SJSA1 (cell line): ENCODE results near the gene CORO1C. TPM values are rescaled to one million over a fixed set of nuclear protein-coding genes. Genes with fewer than 3 reads are reported as not detected.

Experiments used
- DNase-seq, 2 experiments: peaks; one replicate each; pipeline ENCODE4 v3.0.0-alpha.2; 2015 to 2020; ENCODE audit warnings: low spot score in 2 of 2, low read depth in 1 of 2
- H3K27ac ChIP-seq: fragments of 250-450 bp; sonication (Bioruptor Pico); 2 replicates; pipeline ENCODE4 v1.5.1; 2020; ENCODE audit warnings: mild to moderate bottlenecking, moderate library complexity
- H3K27me3 ChIP-seq: fragments of 250-450 bp; sonication (Bioruptor Pico); replicated peaks from 2 replicates; pipeline ENCODE4 v1.5.1; 2020; ENCODE audit warnings: mild to moderate bottlenecking, moderate library complexity
- H3K36me3 ChIP-seq: fragments of 250-450 bp; sonication (Bioruptor Pico); 2 replicates; pipeline ENCODE4 v1.5.1; 2020; ENCODE audit warnings: mild to moderate bottlenecking
- H3K4me1 ChIP-seq: fragments of 250-450 bp; sonication (Bioruptor Pico); replicated peaks from 2 replicates; pipeline ENCODE4 v1.6.1; 2021; ENCODE audit warnings: mild to moderate bottlenecking
- H3K4me3 ChIP-seq: fragments of 250-450 bp; sonication (Bioruptor Pico); 2 replicates; pipeline ENCODE4 v1.5.1; 2020; ENCODE audit warnings: mild to moderate bottlenecking
- H3K9me3 ChIP-seq: fragments of 250-450 bp; sonication (Bioruptor Pico); replicated peaks from 2 replicates; pipeline ENCODE4 v1.5.1; 2020; ENCODE audit warnings: mild to moderate bottlenecking
- total RNA-seq: library from RNA; depleted of rRNA; stranded (reverse); fragments of >200 nt; shearing (Covaris generic); gene quantifications from 2 replicates; pipeline ENCODE4 v1.2.3, GENCODE V29; 2014

CORO1C gene
- total RNA-seq, 1 experiment from 2014 or later = 136 TPM

- Histone ChIP-seq H3K9me3 (0 out of 2 replicates have a peak, but pooled peaks cover 2% of the 10 kb centered on the region), H3K27ac (no peak overlapping the region), H3K36me3 (peaks cover 45% of the 10 kb centered on the region), H3K4me1 (peaks cover 64% of the 10 kb centered on the region), H3K27me3 (no peaks in the 10 kb centered on the region), H3K4me3 (no peak overlapping the region)
- DNase-seq = no peak
These were observed 4.2 kb downstream of the CORO1C start for GRCh38 chr12:108727161-108727560.

- DNase-seq = no peak
- Histone ChIP-seq H3K27me3 (no peaks in the 10 kb centered on the region), H3K27ac (peak overlapping the region; percentile 92), H3K9me3 (no peaks in the 10 kb centered on the region), H3K36me3 (peaks cover 36% of the 10 kb centered on the region), H3K4me3 (no peak overlapping the region), H3K4me1 (peaks cover 82% of the 10 kb centered on the region)
These were observed 6.5 kb downstream of the CORO1C start for GRCh38 chr12:108724890-108725151.

DNA sequence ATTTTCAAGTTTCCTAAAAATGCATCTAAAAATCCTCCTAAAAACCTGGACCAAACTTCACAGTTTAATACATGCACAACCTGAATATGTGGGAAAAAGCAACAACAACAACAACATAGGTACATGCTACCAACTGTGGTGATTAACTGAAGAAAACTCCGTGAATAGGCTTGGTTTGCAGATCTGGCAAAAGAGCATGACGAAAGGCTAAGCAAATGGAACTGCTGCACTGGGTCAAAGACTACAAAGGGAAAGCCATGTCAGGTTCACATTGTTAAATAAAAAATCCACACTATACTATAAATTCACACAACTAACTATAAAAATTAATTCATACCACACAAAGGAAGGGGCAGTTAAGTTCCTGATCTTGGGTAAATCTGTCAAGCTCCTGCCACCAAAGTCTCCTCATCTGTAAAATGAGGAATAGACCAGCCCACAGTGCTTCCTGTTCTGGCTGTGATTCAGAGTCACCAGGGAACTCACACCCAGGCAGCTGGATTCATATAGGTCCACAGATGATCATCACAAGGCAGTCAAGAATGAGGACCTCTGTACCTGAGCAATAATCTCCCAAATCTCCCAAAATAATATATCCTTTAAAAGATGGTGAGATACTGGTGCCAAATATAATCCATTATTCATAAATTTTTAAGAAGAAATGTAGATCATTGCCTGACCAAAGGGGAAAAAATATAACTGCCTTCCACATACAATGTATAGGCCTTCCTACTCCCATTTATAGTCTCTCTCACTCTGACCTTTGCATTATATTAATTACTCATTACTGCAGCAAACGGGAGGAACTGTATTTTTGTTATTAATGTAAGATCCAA lies 7.0 kb downstream of the CORO1C start:
- no peaks in the 10 kb centered on the region for H3K27me3 ChIP-seq
- DNase-seq = peak in 1 of 2 experiments; percentile 52
- H3K9me3 ChIP-seq = no peaks in the 10 kb centered on the region
- H3K27ac ChIP-seq = peak overlapping the region; percentile 92
- H3K4me3 ChIP-seq = no peak overlapping the region
- peaks cover 85% of the 10 kb centered on the region for H3K4me1 ChIP-seq
- peaks cover 32% of the 10 kb centered on the region for H3K36me3 ChIP-seq

GRCh38 chr12:108722992-108723766 lies 8.1 kb downstream of the CORO1C start:
- peak; percentile 64 to 90 for DNase-seq
- Histone ChIP-seq H3K4me3 (no peak overlapping the region), H3K9me3 (no peaks in the 10 kb centered on the region)

GRCh38 chr12:108722463-108722862 lies 8.9 kb downstream of the CORO1C start:
- Histone ChIP-seq H3K4me3 (no peak overlapping the region), H3K27ac (peak overlapping the region; percentile 92), H3K9me3 (no peaks in the 10 kb centered on the region), H3K36me3 (peaks cover 20% of the 10 kb centered on the region), H3K27me3 (no peaks in the 10 kb centered on the region), H3K4me1 (peaks cover 76% of the 10 kb centered on the region)
- peak in 1 of 2 experiments; percentile 64 for DNase-seq

More at GRCh38 chr12:108722992-108723766, 8.1 kb downstream of the CORO1C start:
- H3K27ac ChIP-seq = peak overlapping the region; percentile 92
- peaks cover 83% of the 10 kb centered on the region for H3K4me1 ChIP-seq
- no peaks in the 10 kb centered on the region for H3K27me3 ChIP-seq
- peaks cover 23% of the 10 kb centered on the region for H3K36me3 ChIP-seq

DNA sequence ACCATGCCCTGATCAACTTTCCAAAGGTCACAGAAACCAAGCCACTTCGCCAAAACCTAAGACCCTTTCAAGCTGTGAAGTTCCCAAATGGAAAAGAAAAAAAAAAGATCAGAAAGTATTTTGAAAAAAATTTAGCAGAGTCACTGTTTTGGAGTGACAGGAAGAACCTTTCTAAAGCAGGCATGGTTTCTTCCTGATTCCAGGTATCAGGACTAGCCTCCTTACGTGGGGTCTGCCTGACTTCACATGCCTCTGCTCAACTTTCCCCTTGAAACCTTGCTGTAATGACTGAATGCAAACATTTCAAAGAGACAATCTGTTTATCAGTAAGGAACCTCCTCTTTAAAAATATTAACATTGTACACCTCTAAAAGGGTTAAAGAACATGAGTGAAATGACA lies 9.5 kb downstream of the CORO1C start:
- H3K4me3 ChIP-seq = no peak overlapping the region
- DNase-seq = no peak
- peaks cover 20% of the 10 kb centered on the region for H3K36me3 ChIP-seq
- H3K27me3 ChIP-seq = no peaks in the 10 kb centered on the region
- H3K4me1 ChIP-seq = peaks cover 71% of the 10 kb centered on the region
- H3K27ac ChIP-seq = peak overlapping the region; percentile 92
- H3K9me3 ChIP-seq = no peaks in the 10 kb centered on the region

DNA sequence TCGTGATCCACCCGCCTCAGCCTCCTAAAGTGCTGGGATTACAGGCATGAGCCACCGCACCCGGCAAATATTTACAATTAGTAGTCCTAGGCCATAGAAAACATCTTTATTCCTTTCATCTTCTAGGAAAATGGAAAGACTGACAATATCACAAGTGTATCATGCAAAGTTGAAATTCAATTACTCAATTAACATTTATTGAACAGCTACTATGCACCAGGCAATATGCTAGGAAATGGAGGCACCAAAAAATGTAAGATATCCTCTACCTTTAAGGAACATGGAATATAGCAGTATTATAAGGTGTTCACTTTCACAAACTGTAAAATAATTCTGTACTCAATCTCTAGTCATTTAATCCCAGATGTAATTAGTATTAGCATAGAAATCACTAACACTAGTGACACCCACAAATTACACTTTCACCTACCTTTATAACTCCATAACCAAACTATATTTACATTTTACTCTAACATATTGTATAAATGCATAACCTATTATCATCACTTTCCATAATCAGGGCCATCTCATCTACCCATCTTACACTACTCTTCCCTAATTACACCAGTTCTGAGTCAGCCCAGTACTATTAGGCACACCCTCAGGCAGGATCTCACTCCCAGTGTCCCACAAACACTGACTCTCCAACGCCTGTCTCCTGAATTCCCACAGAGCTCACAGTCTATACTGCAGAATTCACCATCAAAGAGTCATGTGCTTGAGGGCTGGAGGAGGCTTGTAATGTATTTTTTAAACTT lies 10.4 kb downstream of the CORO1C start:
- Histone ChIP-seq H3K27me3 (no peaks in the 10 kb centered on the region), H3K9me3 (no peaks in the 10 kb centered on the region), H3K36me3 (peaks cover 27% of the 10 kb centered on the region), H3K4me3 (no peak overlapping the region), H3K27ac (peak overlapping the region; percentile 92), H3K4me1 (peaks cover 75% of the 10 kb centered on the region)
- no peak for DNase-seq

- Histone ChIP-seq H3K27me3 (no peaks in the 10 kb centered on the region), H3K4me1 (peaks cover 43% of the 10 kb centered on the region), H3K4me3 (no peak overlapping the region), H3K36me3 (peaks cover 25% of the 10 kb centered on the region), H3K27ac (no peak overlapping the region), H3K9me3 (no peaks in the 10 kb centered on the region)
- DNase-seq = no peak
These were observed 14.1 kb downstream of the CORO1C start for GRCh38 chr12:108717243-108717642.

DNA sequence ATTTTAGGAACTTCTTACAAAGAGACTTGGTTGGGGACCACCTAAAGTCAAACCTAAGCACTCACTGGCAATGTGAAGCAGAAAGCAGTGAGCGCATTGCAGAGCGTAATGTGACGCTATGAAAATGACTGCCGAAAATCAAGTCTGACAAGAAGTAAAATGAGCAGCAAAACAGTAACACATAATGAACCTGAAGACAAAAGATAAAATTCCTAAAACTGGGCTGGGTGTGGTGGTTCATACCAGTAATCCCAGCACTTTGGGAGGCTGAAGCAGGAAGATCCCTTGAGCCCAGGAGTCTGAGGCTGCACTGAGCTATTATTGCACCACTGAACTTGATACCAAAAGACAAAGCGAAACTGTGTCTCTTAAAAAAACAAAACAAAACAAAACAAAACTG lies 16.5 kb downstream of the CORO1C start:
- no peaks in the 10 kb centered on the region for H3K27me3 ChIP-seq
- H3K27ac ChIP-seq = no peak overlapping the region
- H3K4me3 ChIP-seq = no peak overlapping the region
- H3K9me3 ChIP-seq = no peaks in the 10 kb centered on the region
- peaks cover 26% of the 10 kb centered on the region for H3K4me1 ChIP-seq
- no peak for DNase-seq
- H3K36me3 ChIP-seq = peaks cover 30% of the 10 kb centered on the region

- DNase-seq = no peak
- H3K9me3 ChIP-seq = no peaks in the 10 kb centered on the region
- H3K36me3 ChIP-seq = peaks cover 30% of the 10 kb centered on the region
- no peak overlapping the region for H3K27ac ChIP-seq
- no peak overlapping the region for H3K4me3 ChIP-seq
- H3K4me1 ChIP-seq = peaks cover 14% of the 10 kb centered on the region
- H3K27me3 ChIP-seq = no peaks in the 10 kb centered on the region
These were observed 17.8 kb downstream of the CORO1C start for GRCh38 chr12:108713471-108713870.

- Histone ChIP-seq H3K4me1 (peaks cover 14% of the 10 kb centered on the region), H3K27me3 (no peaks in the 10 kb centered on the region), H3K4me3 (no peak overlapping the region), H3K36me3 (peaks cover 29% of the 10 kb centered on the region), H3K27ac (no peak overlapping the region), H3K9me3 (no peaks in the 10 kb centered on the region)
- no peak for DNase-seq
These were observed 18.5 kb downstream of the CORO1C start for GRCh38 chr12:108712925-108713203.

GRCh38 chr12:108712165-108712924 lies 19.0 kb downstream of the CORO1C start:
- Histone ChIP-seq H3K36me3 (peaks cover 24% of the 10 kb centered on the region), H3K4me3 (no peak overlapping the region), H3K27ac (no peak overlapping the region)

GRCh38 chr12:108711489-108712164 lies 19.7 kb downstream of the CORO1C start:
- Histone ChIP-seq H3K4me1 (peaks cover 10% of the 10 kb centered on the region), H3K9me3 (no peaks in the 10 kb centered on the region), H3K36me3 (peaks cover 17% of the 10 kb centered on the region), H3K27ac (no peak overlapping the region), H3K4me3 (no peak overlapping the region), H3K27me3 (no peaks in the 10 kb centered on the region)
- no peak for DNase-seq

More at GRCh38 chr12:108712165-108712924, 19.0 kb downstream of the CORO1C start:
- no peak for DNase-seq
- H3K27me3 ChIP-seq = no peaks in the 10 kb centered on the region
- no peaks in the 10 kb centered on the region for H3K9me3 ChIP-seq
- H3K4me1 ChIP-seq = peaks cover 14% of the 10 kb centered on the region
